ENCODE results near the gene QKI. TPM values are rescaled to one million over a fixed set of nuclear protein-coding genes. Genes with fewer than 3 reads are reported as not detected.

Gene QKI
- total and polyA plus RNA-seq, 8 donors = 136 to 195 (median 158) TPM

DNA sequence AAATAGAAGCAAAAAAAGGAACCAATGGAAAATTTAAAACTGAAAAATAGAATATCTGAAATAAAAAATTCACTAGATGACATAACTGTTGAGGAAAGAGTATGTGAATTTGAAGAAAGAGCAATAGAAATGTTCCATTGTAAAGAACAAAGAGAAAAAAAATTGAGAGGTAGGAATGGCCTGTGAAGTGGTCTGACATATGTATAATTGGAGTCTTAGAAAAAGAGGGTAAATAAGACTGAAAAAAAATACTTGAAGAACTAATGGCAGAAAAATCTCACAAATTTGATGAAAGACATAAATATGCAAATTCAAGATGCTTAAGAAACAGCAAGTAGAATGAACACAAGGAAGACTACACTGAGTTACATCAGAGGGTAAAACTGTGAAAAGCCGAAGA lies 93.4 kb downstream of the QKI start:
- H3K4me3 ChIP-seq = no peak overlapping the region
- TF ChIP-seq CTCF (IDR thresholded peaks at IDR 0.05) = no peak
- ATAC-seq (no peak), DNase-seq (no peak)
- H3K9me3 ChIP-seq = peaks cover 0 to 18% of the 10 kb centered on the region in 2 donors
- intact Hi-C loops (cut with DNase I) = no loop called here
- H3K4me1 ChIP-seq = peaks cover 0 to 12% of the 10 kb centered on the region in 2 donors
- no peaks in the 10 kb centered on the region for H3K27me3 ChIP-seq
- H3K36me3 ChIP-seq = no peaks in the 10 kb centered on the region
- H3K27ac ChIP-seq = no peak overlapping the region

- intact Hi-C loops (cut with DNase I) = no loop called here
- H3K4me3 ChIP-seq = no peak overlapping the region
- DNase-seq (no peak), ATAC-seq (no peak)
- no peaks in the 10 kb centered on the region for H3K27me3 ChIP-seq
- H3K36me3 ChIP-seq = no peaks in the 10 kb centered on the region
- H3K4me1 ChIP-seq = no peaks in the 10 kb centered on the region
- no peak for TF ChIP-seq CTCF (IDR thresholded peaks at IDR 0.05)
- H3K9me3 ChIP-seq = peaks cover 0 to 7% of the 10 kb centered on the region in 2 donors
- H3K27ac ChIP-seq = no peak overlapping the region
Observed at GRCh38 chr6:163513003-163513402, 98.5 kb downstream of the QKI start.

- ATAC-seq = no peak
- TF ChIP-seq CTCF (IDR thresholded peaks at IDR 0.05) = no peak
- no peaks in the 10 kb centered on the region for H3K36me3 ChIP-seq
- no peaks in the 10 kb centered on the region for H3K27me3 ChIP-seq
- H3K27ac ChIP-seq = no peak overlapping the region
- H3K4me1 ChIP-seq = peaks cover 0 to 5% of the 10 kb centered on the region in 2 donors
- intact Hi-C loops (cut with DNase I) = no loop called here
- peaks cover 0 to under 1% of the 10 kb centered on the region in 2 donors for H3K9me3 ChIP-seq
- no peak for DNase-seq
- H3K4me3 ChIP-seq = no peak overlapping the region
Observed at GRCh38 chr6:163513570-163514166, 99.2 kb downstream of the QKI start.

- no peaks in the 10 kb centered on the region for H3K27me3 ChIP-seq
- no peaks in the 10 kb centered on the region for H3K36me3 ChIP-seq
- peaks cover 12 to 26% of the 10 kb centered on the region in 2 donors for H3K4me1 ChIP-seq
- no peak for TF ChIP-seq CTCF (IDR thresholded peaks at IDR 0.05)
- H3K9me3 ChIP-seq = no peaks in the 10 kb centered on the region
- no peak overlapping the region for H3K27ac ChIP-seq
- no peak overlapping the region for H3K4me3 ChIP-seq
- ATAC-seq = no peak
- DNase-seq = no peak
- intact Hi-C loops (cut with DNase I) = no loop called here
Observed at GRCh38 chr6:163516908-163517307, 102.4 kb downstream of the QKI start.

GRCh38 chr6:163520956-163521355 lies 106.4 kb downstream of the QKI start:
- no peak overlapping the region for H3K4me3 ChIP-seq
- H3K27me3 ChIP-seq = no peaks in the 10 kb centered on the region
- no peak for TF ChIP-seq CTCF (IDR thresholded peaks at IDR 0.05)
- ATAC-seq (no peak), DNase-seq (no peak)
- intact Hi-C loops (cut with DNase I) = no loop called here
- peaks cover 0 to 3% of the 10 kb centered on the region in 2 donors for H3K36me3 ChIP-seq
- H3K27ac ChIP-seq = no peak overlapping the region
- H3K9me3 ChIP-seq = no peaks in the 10 kb centered on the region
- H3K4me1 ChIP-seq = peaks cover 12 to 43% of the 10 kb centered on the region in 2 donors
